C4-2B (cell line): ENCODE data around the gene GLA.

ENCODE experiments used
- H3K27ac ChIP-seq: fragments of 450-650 bp; 2 replicates; pipeline ENCODE4 v1.5.1; 2017
- ZFX ChIP-seq: fragments of 450-650 bp; IDR thresholded peaks from 2 replicates; pipeline ENCODE4 v1.6.1; 2017
- TF ChIP-seq, protein P1 (sequence below): fragments of 450-650 bp; conservative IDR thresholded peaks from 2 replicates; pipeline ENCODE4 v1.5.1; 2017; ENCODE audit warnings: mild to moderate bottlenecking

GLA gene

DNA sequence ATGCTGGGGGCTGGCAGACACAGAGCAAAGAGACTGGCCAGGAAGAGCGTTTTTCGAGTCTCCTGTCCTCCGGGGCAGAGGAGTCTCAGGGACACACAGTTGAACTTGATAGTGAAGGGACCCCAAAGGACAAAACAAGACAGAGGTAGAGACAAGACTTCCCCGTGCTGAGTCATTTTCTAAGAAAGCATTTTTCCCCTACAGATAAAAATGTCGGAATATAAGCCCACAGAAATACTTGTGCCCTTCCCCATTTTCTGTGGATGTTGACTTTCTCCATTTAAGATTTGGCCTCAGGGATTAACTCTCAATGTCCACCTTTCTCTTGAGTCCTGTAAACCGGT is 21.2 kb downstream of the GLA start:
- no peak overlapping the region for H3K27ac ChIP-seq
- TF ChIP-seq, protein P1, sequence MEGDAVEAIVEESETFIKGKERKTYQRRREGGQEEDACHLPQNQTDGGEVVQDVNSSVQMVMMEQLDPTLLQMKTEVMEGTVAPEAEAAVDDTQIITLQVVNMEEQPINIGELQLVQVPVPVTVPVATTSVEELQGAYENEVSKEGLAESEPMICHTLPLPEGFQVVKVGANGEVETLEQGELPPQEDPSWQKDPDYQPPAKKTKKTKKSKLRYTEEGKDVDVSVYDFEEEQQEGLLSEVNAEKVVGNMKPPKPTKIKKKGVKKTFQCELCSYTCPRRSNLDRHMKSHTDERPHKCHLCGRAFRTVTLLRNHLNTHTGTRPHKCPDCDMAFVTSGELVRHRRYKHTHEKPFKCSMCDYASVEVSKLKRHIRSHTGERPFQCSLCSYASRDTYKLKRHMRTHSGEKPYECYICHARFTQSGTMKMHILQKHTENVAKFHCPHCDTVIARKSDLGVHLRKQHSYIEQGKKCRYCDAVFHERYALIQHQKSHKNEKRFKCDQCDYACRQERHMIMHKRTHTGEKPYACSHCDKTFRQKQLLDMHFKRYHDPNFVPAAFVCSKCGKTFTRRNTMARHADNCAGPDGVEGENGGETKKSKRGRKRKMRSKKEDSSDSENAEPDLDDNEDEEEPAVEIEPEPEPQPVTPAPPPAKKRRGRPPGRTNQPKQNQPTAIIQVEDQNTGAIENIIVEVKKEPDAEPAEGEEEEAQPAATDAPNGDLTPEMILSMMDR: no peak
- TF ChIP-seq ZFX: no peak

DNA sequence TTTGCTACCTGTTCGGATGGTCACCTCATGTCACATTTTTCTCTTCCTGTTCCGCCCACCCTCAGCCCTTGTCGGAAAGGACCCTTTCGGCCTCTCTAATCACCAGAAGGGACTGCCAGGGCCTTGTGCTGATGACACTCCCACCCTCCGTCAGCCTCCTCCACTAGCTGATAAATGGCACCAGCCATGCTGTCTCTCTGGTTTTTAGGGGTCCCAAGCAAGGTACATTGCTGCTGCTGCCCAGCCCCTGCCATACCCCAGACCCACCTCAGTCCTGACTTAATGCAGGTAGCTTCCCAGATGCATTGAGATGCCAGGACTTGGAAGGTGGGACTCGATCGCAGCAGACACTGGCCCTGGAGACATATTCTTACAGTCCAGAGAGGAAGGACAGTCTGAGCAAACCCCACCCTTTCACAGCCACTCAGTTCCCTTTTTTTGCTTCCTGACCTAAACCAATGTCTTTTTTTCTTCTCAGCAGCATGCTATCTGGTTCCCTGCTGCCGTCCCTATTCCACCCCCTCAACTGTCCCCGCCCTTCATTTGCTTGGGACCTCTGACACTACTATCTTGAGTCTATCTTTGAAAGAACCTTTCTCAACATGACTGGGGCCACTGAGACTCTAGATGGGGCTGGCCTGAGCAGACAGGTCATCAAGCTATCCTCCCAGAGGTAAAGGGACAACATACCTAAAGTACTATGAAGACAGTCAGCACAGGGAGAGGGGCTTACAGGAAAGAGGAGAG is 21.8 kb downstream of the GLA start, which contains the start of gene BTK:
Gene BTK (minus strand): TSS at position 397 of the 747 bp plus-strand sequence. CDS start 10,907 bp downstream, outside the sequence.
- no peak for TF ChIP-seq ZFX
- TF ChIP-seq, protein P1: no peak
- no peak within 1 kb of the TSS for H3K27ac ChIP-seq

DNA sequence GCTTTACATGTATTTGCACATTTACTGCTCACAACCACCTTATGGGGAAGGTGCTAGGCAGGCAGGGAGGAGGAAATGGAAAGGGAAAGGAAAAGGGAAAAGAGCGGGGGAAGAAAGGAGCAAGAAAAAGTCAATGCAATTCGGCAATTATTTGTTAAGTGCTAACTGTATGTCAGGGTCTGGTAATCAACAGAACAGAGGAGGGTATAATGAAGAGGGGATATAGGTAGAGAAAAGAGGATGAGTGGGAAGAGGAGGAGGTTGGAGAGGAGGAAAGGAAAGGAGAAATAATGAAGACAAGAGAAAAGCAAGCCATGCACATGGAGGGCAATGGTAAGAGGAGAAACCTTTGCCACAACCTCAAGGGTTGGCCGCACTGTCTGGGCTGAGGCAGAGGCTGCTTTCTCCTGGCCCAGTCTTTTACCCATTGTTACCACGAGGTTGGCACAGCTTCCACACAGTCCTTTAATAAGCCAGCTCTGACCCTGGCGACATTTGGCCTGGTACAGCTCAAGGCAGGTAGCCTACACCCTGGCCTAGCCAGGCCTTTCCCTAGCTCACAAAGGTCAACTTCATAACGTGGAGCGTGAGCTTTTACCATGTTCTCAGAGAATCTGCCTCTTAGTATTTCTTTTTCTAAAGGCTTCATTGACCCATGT is 22.6 kb downstream of the GLA start:
- TF ChIP-seq, protein P1: no peak
- no peak for TF ChIP-seq ZFX
- no peak overlapping the region for H3K27ac ChIP-seq

DNA sequence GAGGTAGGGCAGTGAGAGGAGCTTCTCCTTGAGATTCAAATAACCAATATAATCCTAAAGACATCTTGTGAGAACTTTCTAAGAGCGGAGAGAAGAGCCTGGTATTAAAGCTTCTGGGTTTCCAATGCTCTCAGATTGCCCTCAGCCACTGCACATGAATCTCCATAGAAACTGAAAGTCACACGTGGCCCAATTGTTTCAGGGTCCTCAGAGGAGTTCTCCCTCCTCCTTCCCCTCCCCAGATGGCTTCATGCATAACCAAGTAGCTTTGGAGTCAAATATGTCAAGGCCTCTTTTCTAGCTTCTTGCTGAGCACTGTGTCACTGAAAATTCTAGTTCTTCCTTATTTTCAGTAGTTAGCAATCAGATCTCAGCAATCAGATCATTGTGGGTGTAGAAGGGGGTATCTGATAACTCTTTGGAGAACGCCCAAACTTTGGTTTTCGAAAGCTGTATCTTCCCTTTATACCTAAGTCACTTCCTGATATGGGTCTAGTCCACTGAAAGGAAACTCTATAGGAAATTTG is 24.0 kb downstream of the GLA start:
- H3K27ac ChIP-seq: no peak overlapping the region

DNA sequence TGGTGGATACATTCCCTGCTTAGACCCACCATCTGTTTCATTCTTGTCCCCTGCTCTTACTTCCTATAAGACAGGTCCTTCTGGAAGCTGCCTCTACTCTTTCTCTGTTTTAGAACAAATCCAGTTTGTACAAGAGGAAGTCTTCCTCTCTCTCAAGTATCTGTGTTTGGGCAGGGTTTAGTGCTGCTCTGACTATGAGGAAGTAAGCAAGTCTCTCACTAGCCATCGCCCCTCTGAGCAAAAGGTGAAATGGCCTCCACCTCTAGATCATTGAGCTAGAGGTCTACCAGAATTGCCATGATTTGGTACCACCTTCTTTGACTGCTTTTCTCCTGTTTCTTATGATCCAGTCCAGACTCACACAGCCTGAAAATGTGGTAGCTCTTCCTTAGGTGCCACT is 30.2 kb downstream of the GLA start:
- H3K27ac ChIP-seq: no peak overlapping the region
- TF ChIP-seq, protein P1: no peak
- TF ChIP-seq ZFX: no peak

More for the DNA sequence above, 24.0 kb downstream of the GLA start:
- no peak for TF ChIP-seq ZFX
- TF ChIP-seq, protein P1: no peak

DNA sequence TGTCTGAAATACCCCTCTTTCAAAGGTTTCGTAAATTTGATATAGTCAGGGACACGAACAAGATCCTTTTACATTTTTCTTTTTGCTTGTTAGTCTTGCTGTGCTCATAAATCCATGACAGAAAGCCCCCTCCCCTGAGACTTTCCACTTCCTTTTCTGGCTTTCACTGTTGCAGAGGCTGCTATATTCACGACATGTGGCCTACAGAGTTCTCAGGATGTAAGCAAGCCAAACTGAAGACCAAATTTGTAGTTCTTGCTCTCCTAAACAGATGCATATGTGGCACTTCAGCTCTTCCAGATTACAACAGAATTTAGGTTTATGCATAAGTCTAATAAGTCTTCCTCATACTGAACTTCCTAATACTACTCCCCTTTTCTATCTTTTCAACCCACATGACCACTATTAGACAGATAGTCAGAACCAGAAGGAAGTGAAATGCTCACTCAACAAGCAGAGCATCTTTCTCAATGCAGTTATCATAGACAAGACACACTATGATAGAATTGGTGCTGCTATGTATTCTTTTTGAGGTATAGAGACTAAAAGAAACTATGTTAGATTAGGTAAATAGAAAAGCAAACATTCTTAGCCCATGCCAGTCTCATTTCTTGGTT is 36.7 kb downstream of the GLA start:
- H3K27ac ChIP-seq: no peak overlapping the region
- no peak for TF ChIP-seq ZFX
- TF ChIP-seq, protein P1: no peak

DNA sequence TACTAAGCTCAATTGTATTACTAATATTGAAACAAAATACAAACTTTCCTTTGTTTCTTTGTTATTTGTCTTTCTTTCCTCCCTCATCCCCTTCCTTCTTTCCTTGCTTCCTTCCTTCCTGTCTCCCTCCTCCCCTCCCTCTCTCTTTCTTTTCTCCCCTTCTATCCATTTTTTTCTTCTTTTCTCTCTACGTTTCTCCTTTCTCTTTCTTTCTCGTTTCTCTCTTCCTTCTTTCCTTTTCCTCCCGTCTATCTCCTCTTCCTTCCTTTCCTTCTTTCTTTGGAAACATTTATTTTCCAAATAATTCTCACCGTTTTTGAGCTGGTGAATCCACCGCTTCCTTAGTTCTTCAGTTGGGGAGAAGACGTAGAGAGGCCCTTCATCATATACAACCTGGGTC is 38.0 kb downstream of the GLA start:
- no peak overlapping the region for H3K27ac ChIP-seq
- TF ChIP-seq, protein P1: no peak
- TF ChIP-seq ZFX: no peak
